Measurements from ENCODE around the gene PSMD3. TPM values are rescaled to one million over a fixed set of nuclear protein-coding genes. Genes with fewer than 3 reads are reported as not detected.

The PSMD3 gene
- total and polyA plus RNA-seq, 3 donors from 2014 or later = 112 to 129 (median 128) TPM

DNA sequence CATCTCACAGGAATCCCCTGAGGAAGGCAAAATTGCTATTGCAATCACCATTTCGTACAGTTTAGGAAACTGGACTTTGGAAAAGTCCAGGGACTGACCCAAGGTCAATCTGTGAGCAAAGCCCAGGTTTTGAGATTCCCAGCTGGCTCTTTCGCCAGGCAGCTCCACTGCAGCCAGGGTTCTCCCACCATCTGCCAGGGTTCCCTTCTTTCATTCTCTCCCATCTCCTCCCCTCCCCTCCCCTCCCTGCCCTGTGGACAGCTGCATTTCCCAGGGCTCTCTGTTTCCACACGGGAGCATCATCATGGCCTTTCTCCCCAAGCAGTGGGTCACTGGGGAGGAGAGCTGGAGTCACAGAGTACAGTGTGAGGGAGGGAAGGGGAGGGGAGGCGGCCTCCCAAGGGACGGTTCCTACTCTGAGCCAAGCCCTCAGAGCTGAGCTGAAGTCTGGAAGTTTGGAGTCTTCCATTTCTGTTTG is 29.7 kb upstream of the PSMD3 start:
- no peaks in the 10 kb centered on the region for H3K27me3 ChIP-seq
- TF ChIP-seq POLR2A (IDR thresholded peaks at IDR 0.05) (no peak), CTCF (IDR thresholded peaks at IDR 0.05) (no peak)
- H3K4me3 ChIP-seq = no peak overlapping the region
- H3K36me3 ChIP-seq (ENCODE audit: low read depth, missing control alignments) = no peaks in the 10 kb centered on the region
- no peaks in the 10 kb centered on the region for H3K9me3 ChIP-seq
- H3K27ac ChIP-seq = no peak overlapping the region
- 30 to 46% methylated on average over 5 of the region's 5 CpGs for WGBS, 2 donors
- H3K4me1 ChIP-seq = peaks cover 9% of the 10 kb centered on the region
- intact Hi-C loops (cut with DNase I; ENCODE audit: low total_unique reads) = no loop called here
- no peak for DNase-seq

DNA sequence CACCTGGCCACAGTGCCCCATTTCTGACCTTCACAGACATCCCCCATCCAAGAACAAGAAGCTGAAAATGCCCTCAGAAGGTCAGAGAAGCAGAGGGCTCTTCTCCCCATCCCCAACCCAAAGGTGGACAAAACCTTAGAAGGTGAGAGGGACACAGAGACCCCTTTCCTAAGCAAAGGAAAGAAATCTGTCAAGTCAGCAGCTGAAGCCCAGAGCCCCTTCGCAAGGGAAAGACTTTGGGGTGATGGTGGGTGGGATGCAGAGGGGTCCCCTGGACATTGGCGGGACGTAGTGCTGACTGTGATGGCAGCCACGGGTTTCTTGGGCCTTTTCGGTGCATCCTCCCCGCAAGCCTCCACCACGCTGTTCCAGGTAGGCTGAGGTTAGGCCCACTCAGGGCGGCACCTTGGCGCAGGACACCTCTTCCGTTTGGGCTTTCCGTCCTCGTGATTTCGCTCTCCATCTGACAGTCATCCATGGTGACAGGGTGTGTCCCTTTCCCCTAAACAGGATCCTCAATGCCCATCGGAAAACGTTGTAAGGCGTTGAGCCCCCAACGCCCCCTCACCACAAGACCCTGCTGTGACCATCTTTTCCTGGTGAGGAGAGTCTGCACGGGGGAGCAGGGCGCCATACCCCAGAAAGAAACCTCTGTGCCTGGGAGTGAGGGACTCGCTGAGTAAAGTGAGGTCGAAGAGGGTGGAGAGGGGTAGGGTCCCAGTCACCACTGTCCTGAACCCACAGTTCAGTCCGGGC is 28.5 kb upstream of the PSMD3 start:
- Histone ChIP-seq H3K9me3 (no peaks in the 10 kb centered on the region), H3K27me3 (no peaks in the 10 kb centered on the region), H3K27ac (no peak overlapping the region), H3K4me1 (peaks cover 9% of the 10 kb centered on the region), H3K36me3 (ENCODE audit: low read depth, missing control alignments) (no peaks in the 10 kb centered on the region), H3K4me3 (peak overlapping the region in 1 of 2 donors; percentile 56)
- no peak for TF ChIP-seq CTCF (IDR thresholded peaks at IDR 0.05)
- TF ChIP-seq POLR2A (IDR thresholded peaks at IDR 0.05) = no peak
- DNase-seq = no peak
- WGBS, 2 donors = 53 to 60% methylated on average over 13 to 22 of the region's 22 CpGs
- intact Hi-C loops (cut with DNase I; ENCODE audit: low total_unique reads) = no loop called here

- Histone ChIP-seq H3K9me3 (no peaks in the 10 kb centered on the region), H3K4me3 (peak overlapping the region; percentile 53 to 56), H3K27ac (peak overlapping the region; percentile 11 to 31), H3K36me3 (ENCODE audit: low read depth, missing control alignments) (no peaks in the 10 kb centered on the region), H3K27me3 (no peaks in the 10 kb centered on the region), H3K4me1 (peaks cover 9% of the 10 kb centered on the region)
- DNase-seq = peak; percentile 98
- intact Hi-C loops (cut with DNase I; ENCODE audit: low total_unique reads) = no loop called here
- WGBS, 2 donors = 2 to 3% methylated on average over 26 to 47 of the region's 55 CpGs
- no peak for TF ChIP-seq CTCF (IDR thresholded peaks at IDR 0.05)
Observed at GRCh38 chr17:39952680-39953470, 27.7 kb upstream of the PSMD3 start.

DNA sequence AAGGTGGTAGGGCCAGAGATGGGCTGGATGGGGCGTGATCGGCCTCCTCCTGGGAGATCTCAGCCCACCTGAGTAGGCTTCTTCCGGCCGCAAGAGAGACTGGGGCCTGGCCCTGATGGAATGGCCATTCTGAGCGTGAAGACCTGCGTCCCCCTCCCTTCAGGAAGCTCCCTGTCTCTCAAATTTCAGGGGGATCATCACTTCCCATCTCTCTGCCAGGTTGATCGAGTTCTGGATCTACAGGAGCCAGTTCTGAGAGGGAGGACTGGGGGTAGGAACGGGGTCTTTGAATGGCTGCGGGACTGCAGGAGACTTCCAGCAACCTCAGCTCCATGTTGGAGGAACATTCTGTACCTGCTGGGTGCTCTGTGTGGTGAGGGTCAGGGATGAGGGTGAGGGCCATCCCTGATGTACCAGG is 27.1 kb upstream of the PSMD3 start:
- no peaks in the 10 kb centered on the region for H3K9me3 ChIP-seq
- intact Hi-C loops (cut with DNase I; ENCODE audit: low total_unique reads) = no loop called here
- H3K27ac ChIP-seq = peak overlapping the region; percentile 11 to 31
- peak overlapping the region; percentile 53 to 56 for H3K4me3 ChIP-seq
- no peaks in the 10 kb centered on the region for H3K27me3 ChIP-seq
- WGBS, 2 donors = 21 to 37% methylated on average over 9 of the region's 9 CpGs
- TF ChIP-seq CTCF (IDR thresholded peaks at IDR 0.05) = no peak
- TF ChIP-seq POLR2A (IDR thresholded peaks at IDR 0.05) = no peak
- peaks cover 9% of the 10 kb centered on the region for H3K4me1 ChIP-seq
- DNase-seq = no peak
- H3K36me3 ChIP-seq (ENCODE audit: low read depth, missing control alignments) = no peaks in the 10 kb centered on the region
